Measurements from ENCODE around the gene EIF4B. TPM values are rescaled to one million over a fixed set of nuclear protein-coding genes. Genes with fewer than 3 reads are reported as not detected.

The EIF4B gene
- total RNA-seq, 1 experiment from 2014 or later, result 351 TPM

DNA sequence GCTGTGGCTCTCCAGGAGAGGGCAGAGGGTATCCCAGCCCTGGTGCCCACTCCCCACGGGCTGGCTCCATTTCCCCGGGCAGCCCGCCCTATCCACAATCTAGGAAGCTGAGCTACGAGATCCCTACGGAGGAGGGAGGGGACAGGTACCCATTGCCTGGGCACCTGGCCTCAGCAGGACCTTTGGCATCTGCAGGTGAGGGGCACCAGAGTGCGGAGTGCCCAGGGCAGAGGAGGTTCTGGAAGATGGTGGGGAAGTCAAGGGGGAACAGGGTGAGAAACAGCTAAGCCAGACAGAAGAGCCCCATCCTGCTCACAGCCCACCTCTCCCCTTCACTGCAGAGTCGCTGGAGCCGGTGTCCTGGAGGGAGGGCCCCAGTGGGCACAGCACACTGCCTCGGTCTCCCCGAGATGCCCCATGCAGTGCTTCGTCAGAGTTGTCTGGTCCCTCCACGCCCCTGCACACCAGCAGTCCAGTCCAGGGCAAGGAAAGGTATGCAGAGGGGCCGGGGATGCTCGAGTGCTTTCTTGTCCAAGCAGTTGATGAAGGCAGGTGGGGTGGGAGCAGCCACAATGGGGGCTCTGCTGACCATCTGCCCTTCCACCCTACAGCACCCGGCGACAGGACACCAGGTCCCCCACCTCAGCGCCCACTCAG, 53.9 kb downstream of the EIF4B start:
- Histone ChIP-seq H3K4me3 (ENCODE audit: low read depth in 2 of 2, low read length in 2 of 2) (no peak overlapping the region), H3K27me3 (ENCODE audit: control insufficient read depth, insufficient read depth, low read length) (no peaks in the 10 kb centered on the region), H3K27ac (ENCODE audit: low read length) (no peak overlapping the region), H3K4me1 (ENCODE audit: control insufficient read depth, insufficient read depth, low read length) (peaks cover 13% of the 10 kb centered on the region), H3K9me3 (ENCODE audit: control insufficient read depth, insufficient read depth, low read depth, low read length) (no peaks in the 10 kb centered on the region), H3K36me3 (ENCODE audit: control insufficient read depth, insufficient read depth, low read length) (no peaks in the 10 kb centered on the region; the same call in 1 of the 2 replicates)
- no TSS peak for BruUV-seq (replicated peaks)
- ChIA-PET POLR2A (no interaction called here), CTCF (interaction anchor here (0.8 kb wide), 1 partner anchor 12 kb away, joined by 3 read pairs; no protein-coding TSS in a partner anchor)
- in situ Hi-C loops (cut with HindIII; ENCODE audit: low pct_unique_long_range_greater_than_20kb, low sequenced_read_pairs), result no loop called here
- intact Hi-C loops (cut with micrococcal nuclease; ENCODE audit: unreplicated experiment), result loop anchor here (10.0 kb wide), 1 partner anchor 95 kb away; no protein-coding TSS in a partner anchor
- ATAC-seq (no peak), DNase-seq (ENCODE audit: low read depth, low spot score) (no peak)
- no peak for TF ChIP-seq TCF7L2 (IDR thresholded peaks at IDR 0.05; ENCODE audit: low read depth, low read length)
- TF ChIP-seq, protein P1, sequence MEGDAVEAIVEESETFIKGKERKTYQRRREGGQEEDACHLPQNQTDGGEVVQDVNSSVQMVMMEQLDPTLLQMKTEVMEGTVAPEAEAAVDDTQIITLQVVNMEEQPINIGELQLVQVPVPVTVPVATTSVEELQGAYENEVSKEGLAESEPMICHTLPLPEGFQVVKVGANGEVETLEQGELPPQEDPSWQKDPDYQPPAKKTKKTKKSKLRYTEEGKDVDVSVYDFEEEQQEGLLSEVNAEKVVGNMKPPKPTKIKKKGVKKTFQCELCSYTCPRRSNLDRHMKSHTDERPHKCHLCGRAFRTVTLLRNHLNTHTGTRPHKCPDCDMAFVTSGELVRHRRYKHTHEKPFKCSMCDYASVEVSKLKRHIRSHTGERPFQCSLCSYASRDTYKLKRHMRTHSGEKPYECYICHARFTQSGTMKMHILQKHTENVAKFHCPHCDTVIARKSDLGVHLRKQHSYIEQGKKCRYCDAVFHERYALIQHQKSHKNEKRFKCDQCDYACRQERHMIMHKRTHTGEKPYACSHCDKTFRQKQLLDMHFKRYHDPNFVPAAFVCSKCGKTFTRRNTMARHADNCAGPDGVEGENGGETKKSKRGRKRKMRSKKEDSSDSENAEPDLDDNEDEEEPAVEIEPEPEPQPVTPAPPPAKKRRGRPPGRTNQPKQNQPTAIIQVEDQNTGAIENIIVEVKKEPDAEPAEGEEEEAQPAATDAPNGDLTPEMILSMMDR (IDR thresholded peaks at IDR 0.05), result no peak
- no peak for TF ChIP-seq SIN3A (IDR thresholded peaks at IDR 0.05; ENCODE audit: borderline replicate concordance, insufficient read depth, low read depth, low read length)
- TF ChIP-seq, protein P2, sequence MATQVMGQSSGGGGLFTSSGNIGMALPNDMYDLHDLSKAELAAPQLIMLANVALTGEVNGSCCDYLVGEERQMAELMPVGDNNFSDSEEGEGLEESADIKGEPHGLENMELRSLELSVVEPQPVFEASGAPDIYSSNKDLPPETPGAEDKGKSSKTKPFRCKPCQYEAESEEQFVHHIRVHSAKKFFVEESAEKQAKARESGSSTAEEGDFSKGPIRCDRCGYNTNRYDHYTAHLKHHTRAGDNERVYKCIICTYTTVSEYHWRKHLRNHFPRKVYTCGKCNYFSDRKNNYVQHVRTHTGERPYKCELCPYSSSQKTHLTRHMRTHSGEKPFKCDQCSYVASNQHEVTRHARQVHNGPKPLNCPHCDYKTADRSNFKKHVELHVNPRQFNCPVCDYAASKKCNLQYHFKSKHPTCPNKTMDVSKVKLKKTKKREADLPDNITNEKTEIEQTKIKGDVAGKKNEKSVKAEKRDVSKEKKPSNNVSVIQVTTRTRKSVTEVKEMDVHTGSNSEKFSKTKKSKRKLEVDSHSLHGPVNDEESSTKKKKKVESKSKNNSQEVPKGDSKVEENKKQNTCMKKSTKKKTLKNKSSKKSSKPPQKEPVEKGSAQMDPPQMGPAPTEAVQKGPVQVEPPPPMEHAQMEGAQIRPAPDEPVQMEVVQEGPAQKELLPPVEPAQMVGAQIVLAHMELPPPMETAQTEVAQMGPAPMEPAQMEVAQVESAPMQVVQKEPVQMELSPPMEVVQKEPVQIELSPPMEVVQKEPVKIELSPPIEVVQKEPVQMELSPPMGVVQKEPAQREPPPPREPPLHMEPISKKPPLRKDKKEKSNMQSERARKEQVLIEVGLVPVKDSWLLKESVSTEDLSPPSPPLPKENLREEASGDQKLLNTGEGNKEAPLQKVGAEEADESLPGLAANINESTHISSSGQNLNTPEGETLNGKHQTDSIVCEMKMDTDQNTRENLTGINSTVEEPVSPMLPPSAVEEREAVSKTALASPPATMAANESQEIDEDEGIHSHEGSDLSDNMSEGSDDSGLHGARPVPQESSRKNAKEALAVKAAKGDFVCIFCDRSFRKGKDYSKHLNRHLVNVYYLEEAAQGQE (IDR thresholded peaks at IDR 0.05; ENCODE audit: insufficient read depth in 1 of 2, low read depth in 2 of 2, low read length in 1 of 2), result no peak
- no peak; the same call in none of the 2 replicates for TF ChIP-seq POLR2AphosphoS5 (IDR thresholded peaks at IDR 0.05; ENCODE audit: low read depth, low read length)

DNA sequence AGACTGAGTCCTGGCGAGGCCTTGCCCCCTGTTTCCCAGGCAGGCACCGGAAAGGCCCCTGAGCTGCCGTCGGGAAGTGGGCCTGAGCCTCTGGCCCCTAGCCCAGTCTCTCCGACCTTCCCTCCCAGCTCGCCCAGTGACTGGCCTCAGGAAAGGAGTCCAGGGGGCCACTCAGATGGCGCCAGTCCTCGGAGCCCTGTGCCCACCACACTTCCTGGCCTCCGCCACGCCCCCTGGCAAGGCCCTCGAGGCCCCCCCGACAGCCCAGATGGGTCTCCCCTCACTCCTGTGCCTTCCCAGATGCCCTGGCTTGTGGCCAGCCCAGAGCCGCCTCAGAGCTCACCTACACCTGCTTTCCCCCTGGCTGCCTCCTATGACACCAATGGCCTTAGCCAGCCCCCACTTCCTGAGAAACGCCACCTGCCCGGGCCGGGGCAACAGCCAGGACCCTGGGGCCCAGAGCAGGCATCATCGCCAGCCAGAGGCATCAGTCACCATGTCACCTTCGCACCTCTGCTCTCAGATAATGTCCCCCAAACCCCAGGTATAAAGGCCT, 54.5 kb downstream of the EIF4B start:
- H3K27me3 ChIP-seq (ENCODE audit: control insufficient read depth, insufficient read depth, low read length), result no peaks in the 10 kb centered on the region
- H3K9me3 ChIP-seq (ENCODE audit: control insufficient read depth, insufficient read depth, low read depth, low read length), result no peaks in the 10 kb centered on the region
- no peak overlapping the region for H3K4me3 ChIP-seq (ENCODE audit: low read depth in 2 of 2, low read length in 2 of 2)
- ChIA-PET POLR2A (no interaction called here), CTCF (interaction anchor here (1.3 kb wide), 1 partner anchor 12 kb away, joined by 3 read pairs; no protein-coding TSS in a partner anchor)
- BruUV-seq (replicated peaks), result no TSS peak
- intact Hi-C loops (cut with micrococcal nuclease; ENCODE audit: unreplicated experiment), result loop anchor here (10.0 kb wide), 1 partner anchor 94 kb away; no protein-coding TSS in a partner anchor
- no peaks in the 10 kb centered on the region; the same call in 1 of the 2 replicates for H3K36me3 ChIP-seq (ENCODE audit: control insufficient read depth, insufficient read depth, low read length)
- DNase-seq (ENCODE audit: low read depth, low spot score) (no peak), ATAC-seq (no peak)
- no peak for TF ChIP-seq TCF7L2 (IDR thresholded peaks at IDR 0.05; ENCODE audit: low read depth, low read length)
- H3K4me1 ChIP-seq (ENCODE audit: control insufficient read depth, insufficient read depth, low read length), result peaks cover 13% of the 10 kb centered on the region
- in situ Hi-C loops (cut with HindIII; ENCODE audit: low pct_unique_long_range_greater_than_20kb, low sequenced_read_pairs), result no loop called here
- no peak overlapping the region for H3K27ac ChIP-seq (ENCODE audit: low read length)
